HG02798 (cell line): ENCODE data around the gene ALAS1.

ENCODE experiments used
- ATAC-seq: cut with Tn5 transposase; IDR thresholded peaks from one replicate; pipeline ENCODE4 v1.9.1; 2021; ENCODE audit warnings: mild to moderate bottlenecking; ENCODE audit not compliant: unreplicated experiment, poor library complexity

The ALAS1 gene

DNA sequence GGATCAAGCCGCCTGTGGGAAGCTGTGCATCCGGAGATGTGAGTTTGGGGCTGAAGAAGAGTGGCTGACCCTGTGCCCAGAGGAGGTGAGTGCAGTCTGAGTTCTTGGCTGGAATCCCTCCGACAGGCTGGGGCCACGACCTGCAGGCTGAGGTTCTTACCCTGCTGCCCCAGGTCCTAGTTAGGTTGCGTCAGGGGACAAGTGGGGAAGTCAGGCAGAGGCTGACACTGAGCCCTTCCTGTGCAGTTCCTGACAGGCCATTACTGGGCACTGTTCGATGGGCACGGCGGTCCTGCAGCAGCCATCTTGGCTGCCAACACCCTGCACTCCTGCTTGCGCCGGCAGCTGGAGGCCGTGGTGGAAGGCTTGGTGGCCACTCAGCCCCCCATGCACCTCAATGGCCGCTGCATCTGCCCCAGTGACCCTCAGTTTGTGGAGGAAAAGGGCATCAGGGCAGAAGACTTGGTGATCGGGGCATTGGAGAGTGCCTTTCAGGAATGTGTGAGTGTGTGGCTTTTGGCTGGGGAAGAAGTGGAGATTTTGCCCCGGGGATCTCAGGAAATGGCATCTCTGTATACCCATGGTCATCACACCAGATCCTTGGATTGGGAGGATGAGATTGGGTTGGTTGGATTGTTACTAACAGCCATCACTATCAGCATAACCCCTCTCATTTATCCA lies 48.9 kb downstream of the ALAS1 start:
- no peak for ATAC-seq

DNA sequence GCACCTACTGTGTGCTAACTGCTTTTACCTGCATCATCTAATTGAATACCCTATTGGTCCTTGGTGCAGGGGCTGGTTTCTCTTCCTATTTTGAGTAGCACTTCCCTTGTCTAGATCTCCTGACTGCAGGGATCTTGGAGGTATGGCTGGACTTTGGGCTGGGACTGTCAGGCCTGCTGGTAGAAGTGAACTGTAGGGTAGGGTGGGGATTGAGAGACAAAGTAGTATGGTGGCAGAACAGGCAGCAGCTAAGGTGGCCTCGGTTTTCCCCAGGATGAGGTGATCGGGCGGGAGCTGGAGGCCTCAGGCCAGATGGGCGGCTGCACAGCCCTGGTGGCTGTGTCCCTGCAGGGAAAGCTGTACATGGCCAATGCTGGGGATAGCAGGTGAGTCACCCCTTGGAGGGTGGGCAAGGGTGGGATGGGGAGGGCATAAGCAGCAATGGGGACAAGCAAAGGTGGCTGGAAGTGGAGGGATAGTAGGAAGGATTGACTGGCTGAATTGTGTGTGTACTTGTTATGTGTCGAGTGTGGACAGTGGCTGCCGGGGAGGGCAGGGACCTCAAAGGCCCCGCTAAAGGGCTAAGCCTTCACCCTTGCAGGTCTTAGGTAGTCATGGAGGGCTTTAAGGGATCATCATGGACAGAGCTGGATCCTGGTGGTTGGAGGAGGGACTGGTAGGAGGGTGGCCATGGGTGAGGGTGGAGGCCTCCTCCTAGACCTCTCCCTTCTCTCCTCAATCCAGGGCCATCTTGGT lies 49.6 kb downstream of the ALAS1 start:
- no peak for ATAC-seq

DNA sequence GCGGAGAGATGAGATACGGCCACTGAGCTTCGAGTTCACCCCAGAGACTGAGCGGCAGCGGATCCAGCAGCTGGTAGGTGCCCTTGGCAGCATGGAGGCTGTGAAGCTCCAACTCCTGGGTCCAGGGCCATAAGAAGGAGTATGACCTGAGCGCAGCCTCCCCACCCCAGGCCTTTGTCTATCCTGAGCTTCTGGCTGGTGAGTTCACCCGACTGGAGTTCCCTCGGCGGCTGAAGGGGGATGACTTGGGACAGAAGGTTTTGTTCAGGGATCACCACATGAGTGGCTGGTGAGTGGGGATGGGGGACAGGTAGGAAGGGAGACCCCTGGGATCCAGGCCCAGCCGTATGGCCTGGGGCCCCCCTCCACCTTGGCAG lies 50.2 kb downstream of the ALAS1 start:
- no peak for ATAC-seq

DNA sequence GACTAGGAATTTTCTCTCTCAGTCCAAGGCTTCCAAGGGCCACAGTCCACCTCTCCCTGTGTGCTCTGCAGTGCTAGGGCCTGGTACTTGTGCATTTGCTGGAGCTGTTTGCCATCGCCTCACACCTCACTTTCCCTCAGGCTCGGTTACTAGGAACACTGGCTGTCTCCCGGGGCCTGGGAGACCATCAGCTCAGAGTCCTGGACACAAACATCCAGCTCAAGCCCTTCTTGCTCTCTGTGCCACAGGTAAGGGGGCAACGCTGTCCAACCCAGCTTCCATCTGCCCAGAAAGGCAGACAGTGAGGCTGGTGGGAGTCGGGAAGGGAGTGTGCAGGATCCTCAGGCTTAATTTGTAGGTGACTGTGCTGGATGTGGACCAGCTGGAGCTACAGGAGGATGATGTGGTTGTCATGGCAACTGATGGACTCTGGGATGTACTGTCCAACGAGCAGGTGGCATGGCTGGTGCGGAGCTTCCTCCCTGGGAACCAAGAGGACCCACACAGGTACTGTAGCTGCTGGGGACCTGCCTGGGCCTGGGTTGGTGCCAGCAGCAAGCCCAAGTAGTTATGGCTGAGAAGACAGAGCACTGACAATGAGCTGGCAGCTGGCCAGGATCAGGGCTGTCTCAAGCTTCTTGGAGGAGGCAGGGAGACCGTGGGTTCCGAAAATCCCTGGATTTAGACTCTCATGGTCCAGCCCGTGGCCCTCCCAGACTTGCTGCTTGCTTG lies 51.0 kb downstream of the ALAS1 start:
- no peak for ATAC-seq

DNA sequence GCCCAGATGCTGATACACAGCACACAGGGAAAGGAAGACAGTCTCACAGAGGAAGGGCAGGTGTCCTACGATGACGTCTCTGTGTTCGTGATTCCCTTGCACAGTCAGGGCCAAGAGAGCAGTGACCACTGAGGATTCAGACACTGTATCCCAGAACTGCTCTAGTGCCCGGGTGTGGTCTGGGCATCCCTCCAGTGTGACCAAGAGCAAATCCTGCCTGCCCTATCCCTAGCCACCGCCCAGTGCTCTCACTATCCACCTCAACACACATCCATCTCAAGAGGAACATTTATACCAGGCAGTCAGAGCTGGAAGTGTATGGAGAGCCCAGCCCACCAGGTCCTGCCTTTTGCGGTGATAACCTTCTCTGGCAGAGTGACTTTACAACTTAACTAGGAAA lies 51.7 kb downstream of the ALAS1 start:
- ATAC-seq = no peak

DNA sequence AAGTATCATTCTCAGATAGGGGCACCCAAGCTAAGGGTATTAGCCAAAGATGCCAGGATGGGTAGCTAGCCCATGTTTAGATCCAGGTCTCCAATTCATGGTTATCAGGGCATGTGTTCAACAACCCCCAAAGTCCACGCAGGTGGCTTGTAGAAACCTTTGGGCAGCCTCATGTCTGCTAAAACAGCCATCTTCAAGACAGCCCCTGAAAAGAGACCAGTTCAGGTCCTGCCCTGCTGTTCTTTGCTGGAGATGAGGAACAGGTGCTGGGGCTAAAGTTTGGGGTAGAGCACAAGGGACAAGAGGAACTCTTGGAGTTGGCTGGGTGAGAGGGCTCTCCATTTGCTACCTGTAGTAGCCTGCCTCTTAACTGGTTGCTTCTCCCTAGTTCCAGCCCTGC lies 52.2 kb downstream of the ALAS1 start:
- ATAC-seq = no peak

DNA sequence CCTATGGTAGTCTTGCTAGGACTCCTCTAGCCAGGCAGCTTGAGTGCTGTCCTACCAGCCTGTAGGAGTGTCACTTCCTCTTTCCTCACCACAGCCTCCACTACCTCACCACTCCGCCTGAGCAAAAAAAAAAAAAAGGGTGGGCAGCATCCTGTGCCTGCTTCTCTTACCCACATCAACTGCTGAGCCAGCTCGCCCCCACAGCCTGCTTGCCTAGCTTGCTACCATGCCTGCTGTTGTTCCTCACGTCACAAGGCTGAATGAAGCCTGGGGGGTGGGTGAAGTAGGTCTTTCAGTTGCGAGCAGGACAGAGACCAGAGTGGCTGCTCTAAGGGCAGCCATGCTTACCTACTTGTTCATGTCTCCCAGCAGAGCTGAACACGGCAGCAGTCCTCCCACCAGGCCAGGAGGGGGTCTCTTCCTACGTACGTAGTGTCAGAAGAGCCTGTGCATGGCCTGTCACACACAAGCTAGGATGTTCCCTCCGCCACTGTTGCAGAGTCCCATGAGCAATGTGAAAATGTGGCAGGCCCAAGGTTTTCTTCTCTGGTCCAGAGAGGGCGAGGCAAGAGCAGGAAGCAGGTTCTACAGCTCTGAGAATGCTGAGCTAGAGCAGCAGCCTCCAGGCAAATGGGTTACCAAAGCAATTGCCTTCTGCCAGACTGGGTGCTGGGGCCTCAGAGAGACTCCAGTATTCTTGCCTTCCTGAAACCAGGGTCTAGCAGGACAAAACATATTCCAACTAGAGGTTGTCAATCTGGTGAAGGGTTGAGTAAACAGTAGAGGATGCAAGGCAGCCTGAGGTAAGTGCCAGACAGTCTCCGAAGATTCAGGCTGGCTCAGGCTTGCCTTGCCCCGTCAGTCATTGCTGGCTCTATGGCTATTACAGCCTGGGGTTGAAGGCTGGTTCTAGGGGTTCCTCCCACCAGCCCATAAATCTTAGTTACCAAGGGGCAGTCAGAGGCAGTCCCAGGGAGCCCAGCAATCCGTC lies 55.6 kb downstream of the ALAS1 start:
- ATAC-seq = peak; percentile 95

DNA sequence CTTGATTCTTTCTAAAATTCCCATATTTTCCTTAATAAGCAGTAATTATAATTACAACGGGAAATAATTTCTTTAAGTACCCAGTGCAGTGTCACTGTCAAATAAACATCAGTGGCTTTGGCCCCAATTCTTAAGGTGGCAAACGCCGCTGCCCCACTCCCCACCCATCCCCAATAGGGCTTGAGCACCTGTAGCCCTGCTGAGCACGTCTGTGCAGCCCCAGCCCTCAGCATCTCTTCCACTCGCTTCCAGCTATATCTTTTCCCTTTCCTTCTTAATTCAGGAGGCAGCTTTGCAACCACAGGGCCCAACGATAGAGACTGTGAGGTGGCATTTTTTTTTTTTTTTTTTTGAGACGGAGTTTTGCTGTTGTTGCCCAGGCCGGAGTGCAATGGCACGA lies 56.6 kb downstream of the ALAS1 start:
- ATAC-seq = no peak

DNA sequence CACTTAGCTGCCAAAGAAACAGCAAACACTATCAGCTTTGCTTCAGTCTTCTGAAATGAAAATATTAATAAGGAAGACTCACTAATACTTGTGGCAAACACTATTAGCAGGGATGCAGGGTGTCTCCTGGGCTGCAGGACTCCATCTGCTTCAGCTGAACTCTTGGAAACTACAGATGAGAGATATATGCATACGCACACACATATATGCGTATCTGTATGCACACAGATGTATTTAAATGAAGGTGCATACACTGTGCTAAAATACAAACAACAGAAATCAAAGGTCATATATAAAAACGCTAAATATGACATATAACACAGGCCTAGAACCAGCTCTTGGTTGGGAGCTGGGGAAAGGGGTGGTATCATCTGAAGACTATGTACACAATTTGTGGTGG lies 58.2 kb downstream of the ALAS1 start:
- ATAC-seq = no peak

DNA sequence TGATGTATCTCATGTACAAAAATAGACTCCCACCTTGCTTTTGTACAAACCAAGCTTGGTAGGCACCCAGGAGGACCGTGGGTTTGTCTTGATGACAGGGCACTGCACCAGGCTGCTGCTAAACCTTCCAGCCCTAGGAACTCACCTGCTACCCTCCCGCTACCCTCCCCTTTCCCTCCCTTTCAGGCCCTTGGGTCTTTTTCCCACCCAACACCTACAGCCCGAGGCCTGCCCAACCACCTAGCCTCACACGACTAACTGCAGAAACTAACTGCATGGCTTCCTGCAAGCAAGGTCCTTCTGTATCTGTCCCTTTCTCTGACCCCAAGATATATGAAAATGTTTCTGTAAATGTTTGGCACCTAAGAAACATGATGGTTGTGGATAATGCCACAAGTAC lies 58.7 kb downstream of the ALAS1 start:
- no peak for ATAC-seq

DNA sequence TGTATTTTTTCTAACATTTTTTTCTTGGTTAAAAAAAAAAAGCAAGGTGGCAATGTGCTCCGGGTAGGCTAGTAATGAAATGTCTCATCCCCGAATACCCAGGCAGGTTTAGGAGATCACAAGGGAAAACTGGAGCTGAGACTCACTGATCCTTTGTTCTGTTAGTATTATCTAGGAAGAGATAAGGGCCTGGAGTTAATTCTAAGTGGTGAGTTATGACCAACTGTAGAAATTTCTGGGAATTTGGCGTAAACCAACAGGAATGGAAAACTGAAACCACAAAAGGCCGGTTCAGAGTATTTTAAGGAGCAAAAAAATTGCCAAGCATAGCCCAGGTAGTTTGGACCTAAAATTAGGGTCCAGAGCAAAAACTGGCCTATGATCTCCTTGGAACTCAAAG lies 60.0 kb downstream of the ALAS1 start:
- ATAC-seq = no peak

DNA sequence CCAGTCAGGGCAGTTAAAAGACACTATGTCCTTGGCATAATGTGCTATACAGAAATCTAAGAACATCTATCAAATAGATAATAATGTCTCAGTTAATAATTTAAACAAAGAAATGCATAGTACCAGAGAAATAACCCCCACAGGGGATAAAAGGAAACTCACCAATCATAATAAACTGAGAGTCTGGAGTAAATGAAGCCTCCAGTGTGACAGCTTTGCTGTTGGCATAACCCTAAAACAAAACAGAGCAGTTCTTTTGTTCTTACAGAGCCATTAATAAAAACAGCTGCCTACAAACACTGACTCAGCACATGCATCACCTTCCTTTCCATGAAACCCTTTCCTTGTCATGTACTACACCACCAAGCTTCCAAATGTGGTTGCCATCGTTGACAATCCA lies 61.1 kb downstream of the ALAS1 start:
- no peak for ATAC-seq

DNA sequence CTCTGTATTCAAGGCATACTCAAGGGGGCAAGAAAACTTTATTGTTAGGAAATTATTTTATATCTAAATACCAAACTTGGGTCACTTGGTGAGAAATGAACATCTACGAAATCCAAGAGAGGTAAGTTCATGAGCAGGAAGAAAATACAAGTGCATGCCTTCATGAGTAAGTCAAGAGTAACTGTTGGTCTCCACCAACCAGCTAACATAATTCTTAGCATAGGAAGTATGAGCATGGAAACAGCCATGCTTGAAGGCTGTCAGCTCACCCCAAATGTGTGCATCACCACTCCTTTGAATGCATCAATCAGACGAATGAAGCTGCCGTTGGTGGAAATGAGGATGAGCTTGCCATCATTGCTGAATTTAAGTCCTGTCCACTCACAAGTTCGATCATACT lies 61.5 kb downstream of the ALAS1 start:
- ATAC-seq = no peak

DNA sequence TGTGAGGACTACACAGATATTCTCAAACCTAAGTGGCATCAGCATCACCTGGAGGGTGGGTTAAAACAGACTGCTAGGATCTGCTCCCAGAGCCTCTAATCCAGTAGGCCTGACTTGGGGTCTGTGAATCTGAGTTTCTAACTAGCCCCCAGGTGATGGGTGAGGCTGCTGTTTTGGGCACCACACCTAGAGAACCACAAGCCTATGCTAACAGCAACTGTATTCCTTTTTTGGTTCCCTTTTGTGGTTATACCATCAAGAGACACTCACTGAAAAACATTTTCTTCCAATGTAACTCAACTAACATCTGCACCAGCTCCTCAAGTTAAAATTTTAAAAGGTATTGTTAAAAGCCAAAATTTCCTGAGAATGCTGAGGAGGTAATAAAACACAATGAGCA lies 64.5 kb downstream of the ALAS1 start:
- no peak for ATAC-seq
